Testis (tissue), 2 donors: ENCODE results near the gene ADRA2A.

ENCODE experiments used
- CTCF ChIP-seq, 3 experiments: fragments of 450-650 bp in 2 of 3; fragments of 200-600 bp in 1 of 3; sonication (generic) in 1 of 3; IDR thresholded peaks; one replicate each; pipeline ENCODE4 v1.5.1; 2016 to 2019; ENCODE audit warnings: antibody characterized with exemption in 3 of 3, mild to moderate bottlenecking in 2 of 3, moderate library complexity in 1 of 3
- POLR2A ChIP-seq: fragments of 450-650 bp; IDR thresholded peaks from one replicate; pipeline ENCODE4 v1.6.1; 2017; ENCODE audit warnings: antibody characterized with exemption, mild to moderate bottlenecking, moderate library complexity

- no peak for TF ChIP-seq CTCF (IDR thresholded peaks at IDR 0.05)
- TF ChIP-seq POLR2A: no peak
These were observed 11.2 kb downstream of the ADRA2A start for GRCh38 chr10:111087968-111088505.
